MCF 10A (cell line): Measurements from ENCODE around the gene ZNF598. TPM values are rescaled to one million over a fixed set of nuclear protein-coding genes. Genes with fewer than 3 reads are reported as not detected.

ENCODE experiments used
- BruUV-seq: library from RNA; stranded (reverse); fragments of 400-500 nt; replicated peaks from 2 replicates; lab custom pipeline; 2021; lab: Mats Ljungman, UMichigan
- CTCF ChIA-PET: fragments of 300-600 bp; sonication (Branson Sonifier 250); formaldehyde crosslinking; extraction: SDS; loops from one replicate; lab custom pipeline; 2021; ENCODE audit warnings: antibody characterized with exemption, inconsistent platforms; lab: Yijun Ruan, JAX
- POLR2A ChIA-PET: fragments of 300-600, 350-650 bp; sonication (Branson Sonifier 250); formaldehyde crosslinking; extraction: SDS; loops from one replicate; lab custom pipeline; 2020; ENCODE audit warnings: antibody characterized with exemption, inconsistent platforms; lab: Yijun Ruan, JAX
- DNase-seq: peaks from one replicate; pipeline ENCODE4 v3.0.0-alpha.2; 2018; ENCODE audit not compliant: unreplicated experiment
- H3K27ac Mint-ChIP-seq: one replicate; pipeline ENCODE4 v1.8.0; 2022; ENCODE audit warnings: mild to moderate bottlenecking, low read depth, mixed read lengths; ENCODE audit not compliant: unreplicated experiment
- H3K27me3 Mint-ChIP-seq: one replicate; pipeline ENCODE4 v1.8.0; 2022; ENCODE audit warnings: mixed read lengths; ENCODE audit not compliant: insufficient read depth, unreplicated experiment
- H3K36me3 Mint-ChIP-seq: one replicate; pipeline ENCODE4 v1.8.0; 2022; ENCODE audit warnings: mild to moderate bottlenecking, moderate library complexity, mixed read lengths; ENCODE audit not compliant: insufficient read depth, unreplicated experiment
- H3K4me1 Mint-ChIP-seq: one replicate; pipeline ENCODE4 v1.8.0; 2022; ENCODE audit warnings: mixed read lengths; ENCODE audit not compliant: insufficient read depth, unreplicated experiment
- H3K4me3 Mint-ChIP-seq: one replicate; pipeline ENCODE4 v1.8.0; 2022; ENCODE audit warnings: mild to moderate bottlenecking, moderate library complexity, mixed read lengths; ENCODE audit not compliant: unreplicated experiment
- H3K9me3 Mint-ChIP-seq: one replicate; pipeline ENCODE4 v1.8.0; 2022; ENCODE audit warnings: mixed read lengths; ENCODE audit not compliant: unreplicated experiment
- intact Hi-C: fragments of 100-400 bp; cut with micrococcal nuclease; formaldehyde crosslinking; loops from 2 replicates; pipeline ENCODE4 v1.14.1; 2022
- total RNA-seq: library from RNA; stranded (reverse); gene quantifications from 2 replicates; pipeline ENCODE4 v1.2.3, GENCODE V29; 2022
- TF ChIP-seq, protein P1 (sequence below): fragments of 200-600 bp; IDR thresholded peaks from one replicate; pipeline ENCODE4 v1.8.0; 2022; ENCODE audit warnings: antibody characterized with exemption, mild to moderate bottlenecking; ENCODE audit not compliant: unreplicated experiment

Gene ZNF598
- total RNA-seq, 1 experiment from 2014 or later, result 252 TPM

GRCh38 chr16:2042986-2043666 lies 33.5 kb upstream of the ZNF598 start:
- no peak for DNase-seq
- Mint-ChIP-seq H3K4me3 (no peak overlapping the region), H3K27ac (no peak overlapping the region), H3K36me3 (no peaks in the 10 kb centered on the region), H3K9me3 (no peaks in the 10 kb centered on the region), H3K4me1 (peaks cover 17% of the 10 kb centered on the region), H3K27me3 (no peaks in the 10 kb centered on the region)
- intact Hi-C loops, result no loop called here
- CTCF ChIA-PET, result no interaction called here
- POLR2A ChIA-PET, result no interaction called here
- BruUV-seq, result no TSS peak
- TF ChIP-seq, protein P1, sequence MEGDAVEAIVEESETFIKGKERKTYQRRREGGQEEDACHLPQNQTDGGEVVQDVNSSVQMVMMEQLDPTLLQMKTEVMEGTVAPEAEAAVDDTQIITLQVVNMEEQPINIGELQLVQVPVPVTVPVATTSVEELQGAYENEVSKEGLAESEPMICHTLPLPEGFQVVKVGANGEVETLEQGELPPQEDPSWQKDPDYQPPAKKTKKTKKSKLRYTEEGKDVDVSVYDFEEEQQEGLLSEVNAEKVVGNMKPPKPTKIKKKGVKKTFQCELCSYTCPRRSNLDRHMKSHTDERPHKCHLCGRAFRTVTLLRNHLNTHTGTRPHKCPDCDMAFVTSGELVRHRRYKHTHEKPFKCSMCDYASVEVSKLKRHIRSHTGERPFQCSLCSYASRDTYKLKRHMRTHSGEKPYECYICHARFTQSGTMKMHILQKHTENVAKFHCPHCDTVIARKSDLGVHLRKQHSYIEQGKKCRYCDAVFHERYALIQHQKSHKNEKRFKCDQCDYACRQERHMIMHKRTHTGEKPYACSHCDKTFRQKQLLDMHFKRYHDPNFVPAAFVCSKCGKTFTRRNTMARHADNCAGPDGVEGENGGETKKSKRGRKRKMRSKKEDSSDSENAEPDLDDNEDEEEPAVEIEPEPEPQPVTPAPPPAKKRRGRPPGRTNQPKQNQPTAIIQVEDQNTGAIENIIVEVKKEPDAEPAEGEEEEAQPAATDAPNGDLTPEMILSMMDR, result no peak

DNA sequence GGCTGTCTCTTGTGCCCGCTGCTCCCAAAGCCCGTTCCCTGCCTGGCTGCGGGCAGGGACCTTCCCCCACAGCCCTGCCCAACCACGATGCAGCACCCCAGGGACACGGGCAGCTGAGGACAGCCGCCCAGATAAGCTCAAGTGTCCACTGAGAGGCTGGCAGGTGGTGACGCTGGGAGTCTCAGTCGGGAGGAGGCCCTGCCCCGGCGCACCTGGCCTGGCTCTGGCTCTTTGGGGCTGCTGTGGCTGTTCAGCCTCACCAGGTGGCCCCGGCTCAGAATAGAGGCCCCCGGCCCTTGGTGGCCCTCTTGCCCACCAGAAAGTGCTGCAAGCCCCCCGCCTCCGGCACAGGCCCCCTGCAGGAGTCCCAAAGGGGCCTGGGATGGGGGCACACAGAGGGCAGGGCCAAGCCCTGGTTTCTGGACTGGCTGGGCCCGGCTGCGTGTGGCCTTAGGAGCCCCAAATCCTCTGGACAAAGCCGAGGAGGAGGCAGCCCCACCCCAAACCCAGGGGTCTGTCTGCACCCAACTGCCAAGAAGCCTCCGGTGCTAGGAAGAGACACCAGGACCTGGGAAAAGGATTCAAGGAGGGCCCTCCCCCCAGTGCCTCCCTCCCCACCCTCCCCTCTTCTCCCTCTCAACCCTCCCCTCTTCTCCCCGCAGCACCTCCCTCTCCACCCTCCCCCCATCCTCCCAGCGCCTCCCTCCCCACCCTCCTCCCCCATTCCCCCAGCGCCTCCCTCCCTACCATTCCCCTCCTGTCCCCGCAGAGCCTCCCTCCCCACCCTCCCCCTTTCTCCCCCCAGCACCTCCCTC lies 32.8 kb upstream of the ZNF598 start:
- H3K27ac Mint-ChIP-seq, result no peak overlapping the region
- no peaks in the 10 kb centered on the region for H3K27me3 Mint-ChIP-seq
- H3K9me3 Mint-ChIP-seq, result no peaks in the 10 kb centered on the region
- ChIA-PET POLR2A (interaction anchor here (0.7 kb wide), 1 partner anchor 34 kb away, joined by 4 read pairs; no protein-coding TSS in a partner anchor), CTCF (no interaction called here)
- H3K4me1 Mint-ChIP-seq, result peaks cover 17% of the 10 kb centered on the region
- no peak overlapping the region for H3K4me3 Mint-ChIP-seq
- intact Hi-C loops, result no loop called here
- TF ChIP-seq, protein P1, result no peak
- no peak for DNase-seq
- no peaks in the 10 kb centered on the region for H3K36me3 Mint-ChIP-seq
- no TSS peak for BruUV-seq

DNA sequence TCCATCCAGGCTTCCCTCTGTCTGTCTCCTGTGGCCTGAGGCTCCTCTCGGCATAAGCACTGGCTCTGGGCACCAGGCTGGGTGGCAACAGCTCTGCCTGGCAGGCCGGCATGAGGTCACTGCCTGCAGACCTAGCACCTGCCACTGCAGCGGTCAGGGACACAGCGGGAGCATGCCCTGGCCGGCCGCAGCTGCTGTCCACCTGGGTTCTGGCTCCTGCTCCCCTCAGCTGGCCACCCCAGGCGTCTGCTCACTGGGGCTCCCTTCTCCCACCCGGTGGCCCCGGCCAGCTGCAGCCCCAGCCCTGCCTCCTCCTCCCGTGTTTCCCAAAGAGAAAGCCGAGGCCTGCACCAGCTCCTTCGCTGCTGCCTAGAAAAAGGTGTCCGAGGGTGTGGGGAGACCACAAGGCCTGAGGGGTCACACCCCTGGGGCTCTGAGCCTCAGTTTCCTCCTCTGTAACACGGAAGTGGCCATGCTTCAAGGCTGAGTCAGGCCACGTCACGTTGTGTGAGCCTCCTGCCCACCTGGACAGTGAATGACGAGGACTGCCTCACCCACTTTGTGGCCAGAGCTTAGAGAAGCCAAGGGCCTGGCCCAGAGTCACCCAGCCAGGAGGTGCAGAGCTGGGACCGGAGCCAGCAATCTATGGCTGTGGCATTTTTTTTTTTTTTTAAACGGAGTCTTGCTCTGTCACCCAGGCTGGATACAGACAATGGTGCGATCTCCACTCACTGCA lies 31.3 kb upstream of the ZNF598 start:
- BruUV-seq, result no TSS peak
- Mint-ChIP-seq H3K9me3 (no peaks in the 10 kb centered on the region), H3K4me3 (no peak overlapping the region), H3K4me1 (peaks cover 6% of the 10 kb centered on the region), H3K27ac (peak overlapping the region; percentile 27), H3K36me3 (no peaks in the 10 kb centered on the region), H3K27me3 (no peaks in the 10 kb centered on the region)
- CTCF ChIA-PET, result interaction anchor here (0.7 to 1.2 kb wide), 2 partner anchors 18 to 42 kb away, joined by 3 read pairs; no protein-coding TSS in a partner anchor
- TF ChIP-seq, protein P1, result no peak
- intact Hi-C loops, result no loop called here
- POLR2A ChIA-PET, result interaction anchor here (0.7 to 1.8 kb wide), 6 partner anchors 9 to 114 kb away, joined by 4 to 9 read pairs (median 6); partner anchors contain the start of gene NHERF2
- DNase-seq, result peak; percentile 75
